Effector CD8-positive, alpha-beta T cell (primary cell): ENCODE measurements around the gene PAX8.

Experiments
- DNase-seq: peaks from one replicate; lab custom pipeline; 2025; lab: John Stamatoyannopoulos, UW

The PAX8 gene

GRCh38 chr2:113220970-113221708 lies 57.6 kb downstream of the PAX8 start:
- DNase-seq, result no peak

- no peak for DNase-seq
These were observed 58.7 kb downstream of the PAX8 start for GRCh38 chr2:113219889-113220641.

GRCh38 chr2:113219525-113219888 lies 59.2 kb downstream of the PAX8 start:
- DNase-seq, result no peak

GRCh38 chr2:113219092-113219441 lies 59.7 kb downstream of the PAX8 start:
- DNase-seq, result no peak

- no peak for DNase-seq
These were observed 60.2 kb downstream of the PAX8 start for GRCh38 chr2:113218283-113219091.

GRCh38 chr2:113217455-113218282 lies 61.1 kb downstream of the PAX8 start:
- no peak for DNase-seq

- DNase-seq, result no peak
These were observed 61.7 kb downstream of the PAX8 start for GRCh38 chr2:113216891-113217454.

- DNase-seq, result no peak
These were observed 62.4 kb downstream of the PAX8 start for GRCh38 chr2:113216321-113216720.

- DNase-seq, result no peak
These were observed 63.7 kb downstream of the PAX8 start for GRCh38 chr2:113215056-113215455.

GRCh38 chr2:113214141-113214540 lies 64.6 kb downstream of the PAX8 start:
- DNase-seq, result no peak

- DNase-seq, result no peak
These were observed 65.4 kb downstream of the PAX8 start for GRCh38 chr2:113213061-113213930.

GRCh38 chr2:113212245-113213060 lies 66.3 kb downstream of the PAX8 start:
- DNase-seq, result no peak

GRCh38 chr2:113211226-113212105 lies 67.3 kb downstream of the PAX8 start:
- DNase-seq, result no peak

- no peak for DNase-seq
These were observed 69.0 kb downstream of the PAX8 start for GRCh38 chr2:113209646-113210171.

- no peak for DNase-seq
These were observed 69.6 kb downstream of the PAX8 start for GRCh38 chr2:113209011-113209645.

GRCh38 chr2:113208396-113208795 lies 70.3 kb downstream of the PAX8 start:
- DNase-seq, result no peak

- no peak for DNase-seq
These were observed 71.7 kb downstream of the PAX8 start for GRCh38 chr2:113207021-113207420.

GRCh38 chr2:113206251-113206650 lies 72.5 kb downstream of the PAX8 start:
- no peak for DNase-seq
